Small intestine (tissue), 7 donors: ENCODE measurements around the gene ST8SIA1. TPM values are rescaled to one million over a fixed set of nuclear protein-coding genes. Genes with fewer than 3 reads are reported as not detected.

Source experiments
- DNase-seq, 2 donors: peaks; one replicate each; pipeline versions ENCODE4 v3.0.0 to v3.0.0-alpha.2; 2013
- FAIRE-seq: peaks from 2 replicates; lab custom pipeline; 2012; peaks lifted over from hg19 to GRCh38; lab: Jason Lieb, UNC
- H3K27ac ChIP-seq, 3 donors: one replicate each; pipeline ENCODE4 v1.5.1; 2013; ENCODE audit warnings: low read length in 2 of 3, mild to moderate bottlenecking in 2 of 3, control low read depth in 1 of 3, inconsistent platforms in 1 of 3, low read depth in 1 of 3, moderate library complexity in 1 of 3
- H3K27me3 ChIP-seq, 3 donors: one replicate each; pipeline ENCODE4 v1.6.1; 2013; ENCODE audit warnings: low read length in 3 of 3, inconsistent platforms in 1 of 3; ENCODE audit not compliant: control insufficient read depth in 3 of 3, insufficient read depth in 3 of 3
- H3K36me3 ChIP-seq, 3 donors: one replicate each; pipeline ENCODE4 v1.6.1; 2013; ENCODE audit warnings: low read length in 3 of 3, inconsistent platforms in 1 of 3, low read depth in 1 of 3, mild to moderate bottlenecking in 1 of 3, moderate library complexity in 1 of 3; ENCODE audit not compliant: control insufficient read depth in 3 of 3, insufficient read depth in 2 of 3
- H3K4me1 ChIP-seq, 3 donors: one replicate each; pipeline ENCODE4 v1.6.1; 2013; ENCODE audit warnings: low read length in 2 of 3, inconsistent platforms in 1 of 3, low read depth in 1 of 3, mild to moderate bottlenecking in 1 of 3, moderate library complexity in 1 of 3; ENCODE audit not compliant: control insufficient read depth in 3 of 3, insufficient read depth in 2 of 3
- H3K4me3 ChIP-seq, 3 donors: one replicate each; pipeline ENCODE4 v1.5.1; 2013; ENCODE audit warnings: low read length in 3 of 3, control low read depth in 1 of 3, inconsistent platforms in 1 of 3, low read depth in 1 of 3, mild to moderate bottlenecking in 1 of 3, moderate library complexity in 1 of 3
- H3K9me3 ChIP-seq, 2 donors: one replicate each; pipeline ENCODE4 v1.6.1; 2013; ENCODE audit warnings: low read depth in 1 of 2, low read length in 1 of 2; ENCODE audit not compliant: control insufficient read depth in 2 of 2, insufficient read depth in 1 of 2
- WGBS, 3 donors: extraction: QIAGEN DNeasy Blood & Tissue Kit; methylation state at CpG; one replicate each; pipeline ENCODE4 v1.1.7; 2013; 5-methylcytosine and 5-hydroxymethylcytosine counted together
- polyA plus RNA-seq, 4 donors: library from polyadenylated mRNA; stranded (reverse) in 3 of 4; unstranded in 1 of 4; fragments of 200-250 nt in 3 of 4; fragments of 120-200 nt in 1 of 4; gene quantifications; one replicate each; pipeline versions ENCODE4 v1.2.1 to v1.2.3, GENCODE V29; 2013
- donor health status: healthy with polysubstance abuse.
- donor health status: control.
- donor health status: control.
- donor health status: Bipolar disorder and iron deficiency.
- donor health status: healthy.

ST8SIA1 gene
- polyA plus RNA-seq, 4 donors = 0.81 to 1.4 (median 1.4) TPM; not detected in 1

DNA sequence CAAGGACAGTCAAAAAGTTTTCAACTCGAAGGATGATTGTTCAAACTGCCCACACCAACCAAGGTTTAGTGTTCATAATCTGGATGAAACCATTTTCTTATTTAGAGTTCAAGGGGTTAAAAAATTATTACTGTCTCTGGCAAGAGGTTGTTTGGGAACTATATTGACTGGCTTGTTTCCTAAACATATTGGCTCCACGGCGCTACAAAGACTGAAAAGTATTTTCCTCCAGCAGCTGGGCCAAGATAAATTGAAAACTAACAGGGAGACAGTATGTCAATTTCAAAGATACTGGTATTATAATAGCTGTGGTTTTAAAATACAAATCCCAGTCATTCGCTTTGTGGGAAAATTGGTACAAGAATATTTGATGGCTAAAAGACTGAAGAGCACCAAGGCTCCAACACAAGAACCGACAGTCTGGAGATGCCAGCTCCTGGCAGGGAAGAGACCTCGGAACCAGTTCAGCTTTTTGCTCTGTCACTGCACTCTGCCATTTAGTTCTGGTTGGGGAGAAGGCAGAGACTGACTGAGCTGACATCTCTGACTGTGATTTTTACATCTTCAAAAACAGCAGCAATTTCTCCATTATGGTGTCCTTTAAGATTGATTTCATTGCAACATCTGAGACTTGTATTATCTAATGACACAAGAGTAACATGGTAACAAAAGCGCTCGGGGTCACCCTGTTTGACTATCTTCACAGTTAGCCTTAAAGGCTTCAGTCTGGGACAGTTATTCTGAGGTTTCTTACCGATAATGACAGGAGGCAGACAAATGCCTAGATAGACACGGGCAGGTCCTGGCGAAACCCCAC, 62.0 kb downstream of the ST8SIA1 start:
- Histone ChIP-seq H3K36me3 (no peaks in the 10 kb centered on the region), H3K4me3 (no peak overlapping the region), H3K9me3 (no peaks in the 10 kb centered on the region), H3K27ac (no peak overlapping the region), H3K27me3 (no peaks in the 10 kb centered on the region), H3K4me1 (no peaks in the 10 kb centered on the region)
- 74 to 79% (median 79%) methylated on average over 11 of the region's 11 CpGs for WGBS, 3 donors
- FAIRE-seq = no peak
- DNase-seq = no peak

DNA sequence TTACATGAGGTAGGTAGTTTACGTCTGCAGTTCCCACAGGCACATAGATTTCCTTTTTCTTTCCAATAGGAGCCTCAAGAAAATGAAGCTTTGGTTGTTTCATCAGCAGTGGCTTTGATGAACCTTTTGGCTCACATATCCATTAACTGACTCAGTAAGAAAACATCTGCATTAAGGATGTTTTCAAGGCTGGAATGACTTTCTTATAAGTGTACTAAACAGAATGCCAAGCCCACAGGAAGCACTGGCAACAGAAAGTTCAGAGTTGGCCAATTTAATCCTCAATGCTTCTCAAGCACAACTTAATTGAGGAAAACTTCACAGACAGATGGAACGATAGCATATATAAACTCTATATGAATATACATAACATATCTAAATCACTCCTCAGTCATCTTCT, 63.5 kb downstream of the ST8SIA1 start:
- H3K36me3 ChIP-seq = no peaks in the 10 kb centered on the region
- H3K9me3 ChIP-seq = no peaks in the 10 kb centered on the region
- no peak for DNase-seq
- H3K4me3 ChIP-seq = no peak overlapping the region
- 88 to 92% (median 92%) methylated on average over 2 of the region's 2 CpGs for WGBS, 3 donors
- no peak overlapping the region for H3K27ac ChIP-seq
- no peaks in the 10 kb centered on the region for H3K27me3 ChIP-seq
- no peaks in the 10 kb centered on the region for H3K4me1 ChIP-seq
- FAIRE-seq = no peak

DNA sequence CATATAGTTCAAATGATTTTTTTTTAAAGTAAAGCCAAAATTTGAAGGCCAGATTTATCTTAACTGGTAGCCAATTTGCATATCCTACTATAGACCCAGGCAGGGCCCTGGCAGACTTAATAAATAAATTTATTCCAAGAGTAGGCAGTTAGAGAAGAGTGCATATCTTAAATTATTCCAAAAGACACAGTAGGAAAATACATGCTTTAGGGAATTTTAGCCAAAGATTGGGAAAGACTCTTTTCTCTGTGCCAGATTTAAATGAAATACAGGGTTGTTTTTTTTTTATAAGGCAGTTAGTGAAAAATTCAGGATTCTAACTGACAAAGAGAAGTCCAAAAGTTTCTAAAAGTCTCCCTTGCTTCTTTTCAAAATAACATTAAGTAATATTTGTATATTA, 65.5 kb downstream of the ST8SIA1 start:
- DNase-seq = no peak
- no peak overlapping the region for H3K27ac ChIP-seq
- H3K9me3 ChIP-seq = no peaks in the 10 kb centered on the region
- no peaks in the 10 kb centered on the region for H3K27me3 ChIP-seq
- H3K4me3 ChIP-seq = no peak overlapping the region
- H3K4me1 ChIP-seq = no peaks in the 10 kb centered on the region
- no peaks in the 10 kb centered on the region for H3K36me3 ChIP-seq
- no peak for FAIRE-seq

DNA sequence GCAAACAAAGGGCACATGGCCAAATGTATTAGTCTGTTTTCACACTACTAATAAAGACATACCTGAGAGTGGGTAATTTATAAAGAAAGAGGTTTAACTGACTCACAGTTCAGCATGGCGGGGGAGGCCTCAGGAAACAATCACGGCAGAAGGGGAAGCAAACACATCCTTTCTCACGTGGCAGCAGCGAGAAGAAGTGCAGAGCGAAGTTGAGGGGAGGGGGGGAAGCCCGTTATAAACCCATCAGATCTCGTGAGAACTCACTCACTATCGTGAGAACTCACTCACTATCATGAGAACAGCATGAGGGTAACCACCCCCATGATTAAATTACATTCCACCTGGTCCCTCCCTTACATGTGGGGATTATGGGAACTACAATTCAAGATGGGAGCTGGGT, 66.1 kb downstream of the ST8SIA1 start:
- no peak overlapping the region for H3K27ac ChIP-seq
- no peaks in the 10 kb centered on the region for H3K27me3 ChIP-seq
- FAIRE-seq (no peak), DNase-seq (no peak)
- no peaks in the 10 kb centered on the region for H3K9me3 ChIP-seq
- WGBS, 3 donors = 45 to 72% (median 63%) methylated on average over 8 of the region's 8 CpGs
- no peak overlapping the region for H3K4me3 ChIP-seq
- no peaks in the 10 kb centered on the region for H3K36me3 ChIP-seq
- H3K4me1 ChIP-seq = no peaks in the 10 kb centered on the region

DNA sequence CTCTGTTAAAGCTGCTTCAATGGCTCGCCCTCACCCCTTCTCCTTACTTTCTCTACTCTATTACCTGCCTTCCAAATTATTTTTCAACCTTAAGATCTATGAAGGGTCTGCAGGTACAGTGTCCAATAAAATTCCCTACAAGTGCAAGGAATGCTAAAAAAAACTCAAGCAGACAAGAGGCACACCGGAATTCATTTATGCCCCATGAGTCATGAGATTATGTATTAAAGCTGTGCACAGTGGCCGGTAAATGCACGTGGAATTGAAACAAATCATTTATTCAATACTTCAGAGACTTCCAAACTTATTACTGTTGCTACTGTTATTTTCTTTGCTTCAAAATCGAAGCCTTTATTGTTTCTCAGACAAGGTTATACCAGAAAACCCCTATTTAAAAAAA, 68.4 kb downstream of the ST8SIA1 start:
- no peak overlapping the region for H3K4me3 ChIP-seq
- no peak for FAIRE-seq
- no peaks in the 10 kb centered on the region for H3K9me3 ChIP-seq
- H3K36me3 ChIP-seq = no peaks in the 10 kb centered on the region
- no peaks in the 10 kb centered on the region for H3K27me3 ChIP-seq
- DNase-seq = no peak
- H3K27ac ChIP-seq = no peak overlapping the region
- WGBS, 3 donors = 73 to 87% (median 80%) methylated on average over 5 of the region's 5 CpGs
- no peaks in the 10 kb centered on the region for H3K4me1 ChIP-seq

GRCh38 chr12:22264380-22264779, 70.1 kb downstream of the ST8SIA1 start:
- Histone ChIP-seq H3K9me3 (no peaks in the 10 kb centered on the region), H3K4me3 (no peak overlapping the region), H3K27me3 (no peaks in the 10 kb centered on the region), H3K4me1 (no peaks in the 10 kb centered on the region), H3K27ac (no peak overlapping the region), H3K36me3 (no peaks in the 10 kb centered on the region)
- FAIRE-seq (no peak), DNase-seq (no peak)
- 78 to 87% (median 79%) methylated on average over 5 of the region's 5 CpGs for WGBS, 3 donors

- DNase-seq = no peak
- H3K4me1 ChIP-seq = no peaks in the 10 kb centered on the region
- no peak overlapping the region for H3K27ac ChIP-seq
- H3K36me3 ChIP-seq = no peaks in the 10 kb centered on the region
- 14 to 24% (median 24%) methylated on average over 2 of the region's 2 CpGs for WGBS, 3 donors
- no peaks in the 10 kb centered on the region for H3K9me3 ChIP-seq
- no peak for FAIRE-seq
- no peak overlapping the region for H3K4me3 ChIP-seq
- H3K27me3 ChIP-seq = no peaks in the 10 kb centered on the region
Measured at GRCh38 chr12:22262309-22262708, 72.2 kb downstream of the ST8SIA1 start.

- no peak overlapping the region for H3K4me3 ChIP-seq
- 67 to 72% (median 71%) methylated on average over 6 of the region's 6 CpGs for WGBS, 3 donors
- FAIRE-seq (no peak), DNase-seq (no peak)
- H3K9me3 ChIP-seq = no peaks in the 10 kb centered on the region
- no peak overlapping the region for H3K27ac ChIP-seq
- no peaks in the 10 kb centered on the region for H3K36me3 ChIP-seq
- peaks cover 0 to 6% (median 0%) of the 10 kb centered on the region in 3 donors for H3K4me1 ChIP-seq
- H3K27me3 ChIP-seq = peaks cover 0 to 3% (median 0%) of the 10 kb centered on the region in 3 donors
Measured at GRCh38 chr12:22257100-22257499, 77.4 kb downstream of the ST8SIA1 start.

DNA sequence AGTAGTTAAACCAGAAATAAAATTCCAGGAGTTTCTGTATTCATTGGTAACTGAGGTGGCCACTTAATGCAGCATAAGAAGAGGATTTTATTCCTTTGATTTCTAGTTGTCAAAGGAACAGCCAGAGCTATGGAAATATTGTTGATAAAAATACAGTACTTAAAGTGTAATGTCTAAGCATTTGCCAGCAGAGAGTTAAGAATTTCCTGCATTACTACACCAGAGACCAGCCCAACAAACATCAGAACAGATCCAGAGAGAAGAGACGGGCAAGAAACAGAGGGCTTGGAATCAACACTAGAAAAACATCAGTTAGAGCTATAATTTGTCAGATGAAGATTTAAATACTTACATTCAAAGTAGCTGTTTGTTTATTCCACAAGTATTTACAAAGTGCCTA, 77.9 kb downstream of the ST8SIA1 start:
- H3K27me3 ChIP-seq = peaks cover 0 to 3% (median 0%) of the 10 kb centered on the region in 3 donors
- WGBS, 3 donors = 48 to 68% (median 60%) methylated on average over 1 of the region's 1 CpG
- H3K36me3 ChIP-seq = no peaks in the 10 kb centered on the region
- H3K4me1 ChIP-seq = peaks cover 0 to 6% (median 0%) of the 10 kb centered on the region in 3 donors
- DNase-seq = no peak
- no peak for FAIRE-seq
- H3K9me3 ChIP-seq = no peaks in the 10 kb centered on the region
- H3K27ac ChIP-seq = no peak overlapping the region
- no peak overlapping the region for H3K4me3 ChIP-seq
